H9 (cell line): ENCODE measurements around the gene ITGA2. TPM values are rescaled to one million over a fixed set of nuclear protein-coding genes. Genes with fewer than 3 reads are reported as not detected.

Experiments
- DNase-seq: peaks from one replicate; pipeline ENCODE4 v3.0.0-alpha.2; 2017
- H2AFZ ChIP-seq: one replicate; pipeline ENCODE4 v1.6.1; 2013; ENCODE audit warnings: mild to moderate bottlenecking, low read length, control low read depth, moderate library complexity
- H2AK5ac ChIP-seq: 2 replicates; pipeline ENCODE4 v1.6.1; 2013; ENCODE audit warnings: low read length, control low read depth, mixed read lengths; ENCODE audit not compliant: insufficient read length
- H2BK120ac ChIP-seq: one replicate; pipeline ENCODE4 v1.6.1; 2013; ENCODE audit warnings: low read depth, mild to moderate bottlenecking, low read length, control low read depth, inconsistent platforms; ENCODE audit not compliant: poor library complexity, severe bottlenecking
- H2BK12ac ChIP-seq: 2 replicates; pipeline ENCODE4 v1.6.1; 2013; ENCODE audit warnings: low read length, control low read depth, mixed read lengths, low read depth; ENCODE audit not compliant: insufficient read length
- H2BK15ac ChIP-seq: 2 replicates; pipeline ENCODE4 v1.6.1; 2013; ENCODE audit warnings: low read depth, low read length, control low read depth
- H2BK20ac ChIP-seq: one replicate; pipeline ENCODE4 v1.6.1; 2013; ENCODE audit warnings: low read depth, mild to moderate bottlenecking, low read length, control low read depth, inconsistent platforms; ENCODE audit not compliant: poor library complexity, severe bottlenecking
- H2BK5ac ChIP-seq: 2 replicates; pipeline ENCODE4 v1.6.1; 2013; ENCODE audit warnings: low read length, control low read depth, mixed read lengths; ENCODE audit not compliant: insufficient read length
- H3K14ac ChIP-seq: 2 replicates; pipeline ENCODE4 v1.6.1; 2013; ENCODE audit warnings: low read length, control low read depth; ENCODE audit not compliant: insufficient read depth
- H3K18ac ChIP-seq: 2 replicates; pipeline ENCODE4 v1.6.1; 2013; ENCODE audit warnings: low read depth, mild to moderate bottlenecking, mixed read lengths, low read length, control low read depth; ENCODE audit not compliant: insufficient read length
- H3K23ac ChIP-seq: 2 replicates; pipeline ENCODE4 v1.6.1; 2013; ENCODE audit warnings: low read length, control low read depth, mixed read lengths, low read depth; ENCODE audit not compliant: insufficient read length
- H3K23me2 ChIP-seq: 2 replicates; pipeline ENCODE4 v1.6.1; 2013; ENCODE audit warnings: low read depth, mild to moderate bottlenecking, mixed read lengths, low read length, control low read depth; ENCODE audit not compliant: insufficient read length, poor library complexity, severe bottlenecking
- H3K27ac ChIP-seq: 2 replicates; pipeline ENCODE4 v1.5.1; 2013; ENCODE audit warnings: low read length, control low read depth, mixed read lengths, low read depth; ENCODE audit not compliant: insufficient read length
- H3K27me3 ChIP-seq: 2 replicates; pipeline ENCODE4 v1.6.1; 2013; ENCODE audit warnings: low read length, control low read depth, inconsistent platforms; ENCODE audit not compliant: insufficient read depth
- H3K4ac ChIP-seq: 2 replicates; pipeline ENCODE4 v1.6.1; 2013; ENCODE audit warnings: low read depth, mild to moderate bottlenecking, control low read depth, inconsistent platforms, low read length, moderate library complexity
- H3K4me1 ChIP-seq: 2 replicates; pipeline ENCODE4 v1.6.1; 2013; ENCODE audit warnings: low read length, control low read depth, inconsistent platforms; ENCODE audit not compliant: insufficient read depth
- H3K4me2 ChIP-seq: 2 replicates; pipeline ENCODE4 v1.6.1; 2013; ENCODE audit warnings: low read length, control low read depth, mixed read lengths; ENCODE audit not compliant: insufficient read length, insufficient read depth
- H3K56ac ChIP-seq: 2 replicates; pipeline ENCODE4 v1.6.1; 2013; ENCODE audit warnings: low read depth, mild to moderate bottlenecking, mixed read lengths, low read length, control low read depth; ENCODE audit not compliant: insufficient read length
- H3K79me1 ChIP-seq: 2 replicates; pipeline ENCODE4 v1.6.1; 2013; ENCODE audit warnings: low read depth, mild to moderate bottlenecking, moderate library complexity, low read length, control low read depth, inconsistent platforms; ENCODE audit not compliant: insufficient read depth, poor library complexity, severe bottlenecking
- H3K79me2 ChIP-seq: 2 replicates; pipeline ENCODE4 v1.6.1; 2013; ENCODE audit warnings: low read length, control low read depth, inconsistent platforms; ENCODE audit not compliant: insufficient read depth
- H3K9ac ChIP-seq: 2 replicates; pipeline ENCODE4 v1.6.1; 2013; ENCODE audit warnings: low read length, control low read depth, mixed read lengths; ENCODE audit not compliant: insufficient read length; ENCODE audit errors: extremely low read depth
- H3K9me3 ChIP-seq: one replicate; pipeline ENCODE4 v1.6.1; 2013; ENCODE audit warnings: low read depth, low read length, inconsistent platforms; ENCODE audit not compliant: control insufficient read depth
- H3T11ph ChIP-seq: one replicate; pipeline ENCODE4 v1.6.1; 2013; ENCODE audit warnings: mild to moderate bottlenecking, low read length, control low read depth, inconsistent platforms
- H4K20me1 ChIP-seq: one replicate; pipeline ENCODE4 v1.6.1; 2013; ENCODE audit not compliant: control insufficient read depth, insufficient read length, insufficient read depth
- H4K5ac ChIP-seq: 2 replicates; pipeline ENCODE4 v1.6.1; 2013; ENCODE audit warnings: low read depth, mild to moderate bottlenecking, mixed read lengths, low read length, control low read depth; ENCODE audit not compliant: insufficient read length
- H4K8ac ChIP-seq: replicated peaks from 2 replicates; pipeline ENCODE4 v1.6.1; 2013; ENCODE audit warnings: low read length, control low read depth, mixed read lengths, low read depth; ENCODE audit not compliant: insufficient read length
- H4K91ac ChIP-seq: 2 replicates; pipeline ENCODE4 v1.6.1; 2013; ENCODE audit warnings: low read depth, mild to moderate bottlenecking, moderate library complexity, mixed read lengths, low read length, control low read depth; ENCODE audit not compliant: insufficient read length
- H3K27ac Mint-ChIP-seq, 3 experiments: 2 replicates in 2 of 3; 3 replicates in 1 of 3; pipeline ENCODE4 v1.8.0; 2020 to 2021; ENCODE audit warnings: mixed read lengths in 3 of 3, mild to moderate bottlenecking in 1 of 3, moderate library complexity in 1 of 3
- H3K27me3 Mint-ChIP-seq: 2 replicates; pipeline ENCODE4 v1.8.0; 2021; ENCODE audit warnings: low read depth, mild to moderate bottlenecking, moderate library complexity, mixed read lengths
- H3K36me3 Mint-ChIP-seq, 3 experiments: 2 replicates in 2 of 3; 3 replicates in 1 of 3; pipeline ENCODE4 v1.8.0; 2020 to 2021; ENCODE audit warnings: low read depth in 3 of 3, mixed read lengths in 3 of 3; ENCODE audit not compliant: insufficient read depth in 1 of 3
- H3K4me1 Mint-ChIP-seq, 2 experiments: 2 replicates each; pipeline ENCODE4 v1.8.0; 2020; ENCODE audit warnings: mixed read lengths in 2 of 2
- H3K4me3 Mint-ChIP-seq, 2 experiments: 2 replicates in 1 of 2; 3 replicates in 1 of 2; pipeline ENCODE4 v1.8.0; 2020 to 2021; ENCODE audit warnings: mild to moderate bottlenecking in 2 of 2, mixed read lengths in 2 of 2, moderate library complexity in 1 of 2
- H3K9me3 Mint-ChIP-seq, 2 experiments: 2 replicates in 1 of 2; 3 replicates in 1 of 2; pipeline ENCODE4 v1.8.0; 2020; ENCODE audit warnings: mild to moderate bottlenecking in 2 of 2, mixed read lengths in 2 of 2, moderate library complexity in 1 of 2
- CTCF ChIP-seq: fragments of 200-600 bp; sonication (generic); conservative IDR thresholded peaks from 3 replicates; pipeline ENCODE4 v1.8.0; 2021; ENCODE audit warnings: antibody characterized with exemption, mild to moderate bottlenecking
- WGBS: extraction: QIAGEN DNeasy Blood & Tissue Kit; methylation state at CpG from one replicate; pipeline ENCODE4 v1.1.7; 2013; ENCODE audit warnings: missing lambda C conversion rate, low lambda C conversion rate, mixed read lengths; ENCODE audit not compliant: insufficient read length; ENCODE audit errors: extremely low coverage; 5-methylcytosine and 5-hydroxymethylcytosine counted together
- total RNA-seq: library from RNA; stranded (reverse); gene quantifications from 2 replicates; pipeline ENCODE4 v1.2.1, GENCODE V29; 2021

ITGA2 gene
- total RNA-seq, 1 experiment from 2014 or later, result 3.0 TPM

DNA sequence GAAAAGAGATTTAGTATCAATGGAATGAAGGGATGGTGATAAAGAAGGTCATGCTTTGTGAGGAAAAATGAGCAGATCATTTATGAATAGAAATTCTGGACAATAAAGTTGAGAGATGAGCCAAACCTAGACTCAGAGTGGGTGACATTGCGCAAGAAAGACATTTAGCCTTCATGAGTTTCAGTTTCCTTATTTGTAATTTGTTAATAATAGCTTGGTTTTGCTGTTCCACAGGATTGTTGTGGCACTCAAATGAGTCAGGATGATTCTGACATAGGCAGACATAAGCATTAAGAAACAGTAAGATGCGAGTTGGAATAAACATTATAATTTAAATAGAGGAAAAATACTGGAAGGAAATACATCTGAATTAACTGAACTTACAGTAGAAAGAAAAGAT lies 34.8 kb downstream of the ITGA2 start:
- no peak overlapping the region for H3K27ac ChIP-seq
- H3K4me1 ChIP-seq, result no peaks in the 10 kb centered on the region
- no peak overlapping the region for H3K4ac ChIP-seq
- no peak overlapping the region for H2AK5ac ChIP-seq
- Mint-ChIP-seq H3K4me1 (peaks cover 0 to 3% of the 10 kb centered on the region in 2 experiments; a peak in 1 of 4 replicates), H3K36me3 (no peaks in the 10 kb centered on the region), H3K9me3 (no peaks in the 10 kb centered on the region), H3K27ac (no peak overlapping the region), H3K4me3 (no peak overlapping the region), H3K27me3 (no peaks in the 10 kb centered on the region)
- no peak overlapping the region for H3K23ac ChIP-seq
- H2BK120ac ChIP-seq, result no peak overlapping the region
- no peak overlapping the region for H2BK5ac ChIP-seq
- no peak overlapping the region for H3K9ac ChIP-seq
- no peaks in the 10 kb centered on the region for H3K27me3 ChIP-seq
- H3K79me2 ChIP-seq, result no peaks in the 10 kb centered on the region
- no peak overlapping the region for H3K14ac ChIP-seq
- H3K18ac ChIP-seq, result no peak overlapping the region
- H3K23me2 ChIP-seq, result no peaks in the 10 kb centered on the region
- H3K79me1 ChIP-seq, result no peaks in the 10 kb centered on the region
- no peaks in the 10 kb centered on the region for H3K9me3 ChIP-seq
- H4K91ac ChIP-seq, result no peak overlapping the region
- no peak overlapping the region for H4K5ac ChIP-seq
- no peak overlapping the region for H3K56ac ChIP-seq
- DNase-seq, result no peak
- H2BK15ac ChIP-seq, result no peak overlapping the region
- H3K4me2 ChIP-seq, result no peak overlapping the region
- no peak overlapping the region for H3T11ph ChIP-seq
- H4K8ac ChIP-seq, result no peak overlapping the region
- H2BK20ac ChIP-seq, result no peak overlapping the region
- H2AFZ ChIP-seq, result no peak overlapping the region
- no peak overlapping the region for H2BK12ac ChIP-seq
- no CpG with 5 or more reads among the region's 2 CpGs for WGBS
- no peaks in the 10 kb centered on the region for H4K20me1 ChIP-seq
- TF ChIP-seq CTCF, result no peak
